22Rv1 (cell line): ENCODE data around the gene RBMS3.
"Not testable (repeated sequence)": the region's sequence is repeated elsewhere in the genome, so short reads cannot be mapped to it uniquely, and the experiment has no call there.

Source experiments
- ZFX ChIP-seq: fragments of 450-650 bp; IDR thresholded peaks from 2 replicates; pipeline ENCODE4 v1.6.1; 2017; ENCODE audit warnings: antibody characterized with exemption, borderline replicate concordance
- TF ChIP-seq, protein P1 (sequence below): fragments of 450-650 bp; IDR thresholded peaks from 2 replicates; pipeline ENCODE4 v1.5.1; 2017; ENCODE audit warnings: mild to moderate bottlenecking

GRCh38 chr3:29326540-29326939, 45.7 kb downstream of the RBMS3 start:
- TF ChIP-seq, protein P1, sequence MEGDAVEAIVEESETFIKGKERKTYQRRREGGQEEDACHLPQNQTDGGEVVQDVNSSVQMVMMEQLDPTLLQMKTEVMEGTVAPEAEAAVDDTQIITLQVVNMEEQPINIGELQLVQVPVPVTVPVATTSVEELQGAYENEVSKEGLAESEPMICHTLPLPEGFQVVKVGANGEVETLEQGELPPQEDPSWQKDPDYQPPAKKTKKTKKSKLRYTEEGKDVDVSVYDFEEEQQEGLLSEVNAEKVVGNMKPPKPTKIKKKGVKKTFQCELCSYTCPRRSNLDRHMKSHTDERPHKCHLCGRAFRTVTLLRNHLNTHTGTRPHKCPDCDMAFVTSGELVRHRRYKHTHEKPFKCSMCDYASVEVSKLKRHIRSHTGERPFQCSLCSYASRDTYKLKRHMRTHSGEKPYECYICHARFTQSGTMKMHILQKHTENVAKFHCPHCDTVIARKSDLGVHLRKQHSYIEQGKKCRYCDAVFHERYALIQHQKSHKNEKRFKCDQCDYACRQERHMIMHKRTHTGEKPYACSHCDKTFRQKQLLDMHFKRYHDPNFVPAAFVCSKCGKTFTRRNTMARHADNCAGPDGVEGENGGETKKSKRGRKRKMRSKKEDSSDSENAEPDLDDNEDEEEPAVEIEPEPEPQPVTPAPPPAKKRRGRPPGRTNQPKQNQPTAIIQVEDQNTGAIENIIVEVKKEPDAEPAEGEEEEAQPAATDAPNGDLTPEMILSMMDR, result not testable (repeated sequence)
- not testable (repeated sequence) for TF ChIP-seq ZFX
